Epithelial cell of proximal tubule (primary cell): ENCODE data around the gene CTDSP2. TPM values are rescaled to one million over a fixed set of nuclear protein-coding genes. Genes with fewer than 3 reads are reported as not detected.

Experiments used
- DNase-seq: peaks from one replicate; pipeline ENCODE4 v3.0.0-alpha.2; 2011; ENCODE audit warnings: low read depth
- H3K4me3 ChIP-seq: 2 replicates; pipeline ENCODE4 v1.5.1; 2011; ENCODE audit warnings: low read depth, mild to moderate bottlenecking, low read length
- total RNA-seq: library from RNA; depleted of rRNA; stranded (reverse); fragments of >200 nt; gene quantifications from 2 replicates; pipeline ENCODE4 v1.2.3, GENCODE V29; 2015
- TF ChIP-seq, protein P1 (sequence below): conservative IDR thresholded peaks from 2 replicates; pipeline ENCODE4 v1.5.1; 2012; ENCODE audit warnings: low read depth, mild to moderate bottlenecking, low read length

The CTDSP2 gene
- total RNA-seq, 1 donor from 2014 or later, result 53.1 TPM

DNA sequence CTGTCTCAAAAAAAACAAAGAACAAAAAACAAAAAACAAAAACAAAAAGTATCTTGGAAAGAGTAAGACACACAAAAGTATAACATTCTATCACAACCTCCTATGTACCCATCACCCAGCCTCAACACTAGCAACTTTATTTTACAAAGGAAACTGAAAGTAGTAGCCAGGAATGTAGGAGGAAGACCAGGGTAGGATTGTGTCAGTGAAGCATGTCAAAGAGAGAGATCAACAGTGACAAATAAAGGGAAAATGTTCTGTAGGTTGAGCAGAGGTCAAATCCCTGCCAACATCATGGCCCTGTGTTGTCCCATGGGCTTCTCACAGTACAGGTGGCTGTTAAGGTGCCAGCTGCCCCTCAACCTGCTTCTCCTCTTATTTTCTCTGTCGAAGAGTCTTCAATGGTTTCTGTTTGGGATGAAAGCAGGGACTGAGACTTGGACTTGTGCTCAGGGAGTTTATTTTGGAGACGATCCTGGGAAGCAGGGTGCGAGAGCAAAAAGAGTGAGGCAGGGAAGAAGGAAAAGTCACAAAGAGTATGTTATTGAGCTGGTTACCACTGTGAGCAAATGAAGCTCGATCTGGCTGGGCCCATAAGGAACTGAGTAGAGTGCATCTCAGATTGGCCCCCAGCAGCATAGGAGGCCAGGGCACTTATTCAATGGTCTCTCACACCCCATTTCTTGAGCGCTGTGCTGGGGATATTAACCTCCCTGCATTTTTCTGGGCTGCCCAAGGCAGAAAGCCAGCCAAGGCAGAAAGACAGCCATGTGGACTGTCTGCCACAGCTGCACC is 29.4 kb upstream of the CTDSP2 start:
- H3K4me3 ChIP-seq, result no peak overlapping the region
- no peak for DNase-seq
- TF ChIP-seq, protein P1, sequence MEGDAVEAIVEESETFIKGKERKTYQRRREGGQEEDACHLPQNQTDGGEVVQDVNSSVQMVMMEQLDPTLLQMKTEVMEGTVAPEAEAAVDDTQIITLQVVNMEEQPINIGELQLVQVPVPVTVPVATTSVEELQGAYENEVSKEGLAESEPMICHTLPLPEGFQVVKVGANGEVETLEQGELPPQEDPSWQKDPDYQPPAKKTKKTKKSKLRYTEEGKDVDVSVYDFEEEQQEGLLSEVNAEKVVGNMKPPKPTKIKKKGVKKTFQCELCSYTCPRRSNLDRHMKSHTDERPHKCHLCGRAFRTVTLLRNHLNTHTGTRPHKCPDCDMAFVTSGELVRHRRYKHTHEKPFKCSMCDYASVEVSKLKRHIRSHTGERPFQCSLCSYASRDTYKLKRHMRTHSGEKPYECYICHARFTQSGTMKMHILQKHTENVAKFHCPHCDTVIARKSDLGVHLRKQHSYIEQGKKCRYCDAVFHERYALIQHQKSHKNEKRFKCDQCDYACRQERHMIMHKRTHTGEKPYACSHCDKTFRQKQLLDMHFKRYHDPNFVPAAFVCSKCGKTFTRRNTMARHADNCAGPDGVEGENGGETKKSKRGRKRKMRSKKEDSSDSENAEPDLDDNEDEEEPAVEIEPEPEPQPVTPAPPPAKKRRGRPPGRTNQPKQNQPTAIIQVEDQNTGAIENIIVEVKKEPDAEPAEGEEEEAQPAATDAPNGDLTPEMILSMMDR, result no peak

DNA sequence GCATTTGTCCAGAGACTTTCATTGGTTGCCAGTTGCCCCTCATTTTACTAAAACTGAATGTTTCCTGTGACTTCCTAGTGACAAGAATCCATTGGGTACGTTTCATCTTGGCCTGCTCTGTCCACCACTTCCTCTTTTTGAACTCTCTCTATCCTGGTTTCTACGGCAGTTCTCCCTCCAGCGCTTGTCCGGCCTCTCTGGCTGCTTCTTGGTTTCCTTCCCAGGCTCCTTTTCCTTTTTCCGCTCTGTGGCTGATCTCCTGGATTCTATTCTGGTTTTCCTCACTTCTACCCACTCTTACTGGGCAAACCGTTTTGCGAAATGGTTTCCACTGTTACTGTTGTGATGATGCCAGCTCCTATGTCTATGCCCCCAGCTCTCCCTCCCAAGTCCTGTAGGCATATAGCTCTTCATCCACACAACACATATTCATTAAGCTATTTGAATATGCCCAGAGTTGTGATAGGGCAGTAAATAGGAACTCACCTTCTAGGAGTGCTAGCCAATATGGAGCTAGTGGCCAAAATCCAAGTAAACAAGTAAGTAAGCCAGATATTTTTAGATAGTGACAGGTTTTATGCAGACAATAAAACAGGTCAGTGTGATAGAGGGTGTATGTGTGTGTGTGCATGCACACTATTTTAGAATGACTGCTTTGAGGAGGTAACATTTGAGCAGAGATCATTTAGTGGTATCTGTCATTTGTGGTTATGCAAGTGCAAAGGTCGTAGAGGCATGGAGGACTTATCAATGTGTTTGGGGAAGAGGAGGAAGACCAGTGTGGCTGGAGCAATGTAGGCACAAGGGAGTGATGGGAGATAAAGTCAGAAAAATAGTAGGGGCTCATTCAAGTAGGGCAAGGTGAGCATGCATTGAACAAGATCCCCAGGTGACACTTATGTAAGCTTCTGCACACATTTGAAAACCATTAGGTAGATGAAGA is 27.9 kb upstream of the CTDSP2 start:
- TF ChIP-seq, protein P1, result no peak
- no peak for DNase-seq
- no peak overlapping the region for H3K4me3 ChIP-seq

DNA sequence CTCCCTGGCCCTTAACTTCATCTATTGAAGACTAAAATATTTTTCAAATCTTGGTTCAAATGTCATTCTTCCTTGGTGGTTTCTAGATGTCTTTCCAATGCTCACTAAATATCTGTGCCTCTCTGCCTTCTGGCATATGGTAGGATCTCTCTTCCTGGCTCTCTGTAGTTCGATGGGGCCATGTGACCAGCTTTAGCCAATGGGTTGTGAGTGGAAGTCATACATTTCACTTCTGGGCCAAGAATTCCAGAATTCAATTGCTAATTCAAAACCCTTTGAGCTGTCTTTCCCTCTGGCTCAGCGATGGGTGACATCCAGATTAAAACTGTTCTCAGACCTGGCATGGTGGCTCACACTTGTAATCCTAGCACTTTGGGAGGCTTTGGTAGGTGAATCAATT is 25.8 kb upstream of the CTDSP2 start:
- no peak for DNase-seq
- no peak overlapping the region for H3K4me3 ChIP-seq
- TF ChIP-seq, protein P1, result no peak

DNA sequence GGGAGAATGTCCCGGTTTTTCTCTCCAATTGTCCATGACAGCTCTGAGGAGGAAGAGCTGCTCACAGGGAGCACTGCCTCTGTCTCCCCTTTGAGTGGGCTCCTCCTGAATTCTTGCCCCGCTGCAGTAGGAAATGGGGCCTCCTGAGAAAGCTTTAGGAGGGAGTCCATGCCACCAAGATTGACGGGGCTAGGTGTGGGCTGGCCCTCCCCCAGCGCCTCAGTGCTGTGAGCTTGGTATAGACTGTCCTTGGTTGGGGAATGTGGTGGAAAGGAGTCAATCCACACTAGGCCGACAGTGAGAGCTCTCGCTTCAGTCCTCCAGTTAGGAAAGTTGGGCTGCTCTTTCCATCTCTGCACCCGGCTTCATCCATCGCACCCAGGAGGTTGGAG is 23.4 kb upstream of the CTDSP2 start:
- DNase-seq, result no peak
- H3K4me3 ChIP-seq, result no peak overlapping the region
- TF ChIP-seq, protein P1, result no peak

DNA sequence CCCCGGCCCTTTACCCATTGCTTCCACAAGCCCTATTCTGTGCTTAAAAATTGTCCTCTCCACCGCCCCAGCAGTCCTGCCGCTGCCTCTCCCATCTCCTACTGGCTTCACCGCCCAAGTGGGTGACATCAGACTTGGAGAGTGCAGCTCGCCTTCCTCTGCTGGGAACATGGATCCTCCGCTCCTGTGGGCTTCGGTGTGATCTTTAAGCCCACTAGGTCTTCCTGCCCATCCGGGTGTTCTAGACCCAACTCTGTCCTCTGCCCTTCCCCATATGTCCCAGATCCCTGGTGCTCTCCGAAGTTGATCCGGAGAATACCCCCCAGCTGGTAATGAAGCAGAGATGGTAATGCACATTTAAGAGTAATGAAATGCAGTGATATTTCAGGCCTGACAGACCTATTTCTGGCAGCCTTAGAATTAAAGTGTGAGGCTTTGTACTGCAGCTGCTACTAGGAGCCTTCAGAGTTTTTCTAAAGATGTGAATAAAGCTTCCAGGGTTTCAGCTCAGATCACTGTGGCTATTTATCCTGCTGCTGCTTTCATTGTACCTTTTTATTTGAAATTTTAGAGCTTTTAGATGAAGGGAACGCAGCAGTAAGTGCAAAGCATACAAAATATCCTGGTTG is 22.9 kb upstream of the CTDSP2 start:
- no peak overlapping the region for H3K4me3 ChIP-seq
- TF ChIP-seq, protein P1, result no peak
- DNase-seq, result no peak

GRCh38 chr12:57868851-57869268 is 22.3 kb upstream of the CTDSP2 start:
- DNase-seq, result no peak
- TF ChIP-seq, protein P1, result no peak
- H3K4me3 ChIP-seq, result no peak overlapping the region
